ENCODE measurements around the gene PCA3. TPM values are rescaled to one million over a fixed set of nuclear protein-coding genes. Genes with fewer than 3 reads are reported as not detected.
A peak's percentile ranks its signal among the peaks of the same experiment; 100 is the strongest.

PCA3 gene
- polyA plus RNA-seq, 1 donor, result 0.97 TPM

DNA sequence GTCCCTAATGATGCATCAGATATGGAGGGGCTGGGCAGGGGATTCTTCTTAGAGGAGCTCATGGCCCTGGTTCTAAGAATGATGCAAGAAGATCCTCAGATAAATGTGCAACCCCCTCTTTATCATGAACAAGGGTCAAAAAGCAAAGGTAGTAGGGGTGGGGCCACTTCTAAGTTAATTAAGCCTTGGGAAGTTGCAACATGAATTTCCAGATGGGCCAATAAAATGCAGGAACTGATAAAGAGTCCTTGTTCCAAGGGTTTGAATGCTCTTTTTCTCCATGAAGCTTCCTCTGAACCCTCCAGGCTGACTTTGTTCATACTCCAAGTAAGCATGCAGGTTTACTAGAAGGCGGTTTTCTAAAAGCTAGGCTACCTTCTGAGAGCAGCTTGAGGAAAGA, 25.6 kb downstream of the PCA3 start:
- peak overlapping the region; percentile 80 for H3K27ac ChIP-seq (ENCODE audit: low read length)
- H3K36me3 ChIP-seq (ENCODE audit: control insufficient read depth, insufficient read depth, low read length), result no peaks in the 10 kb centered on the region
- no peaks in the 10 kb centered on the region for H3K9me3 ChIP-seq (ENCODE audit: control insufficient read depth, low read depth, low read length)
- WGBS (ENCODE audit: insufficient coverage, low lambda C conversion rate), result no CpG with 5 or more reads among the region's 1 CpG
- no peaks in the 10 kb centered on the region for H3K27me3 ChIP-seq (ENCODE audit: control insufficient read depth, insufficient read depth, low read length)
- DNase-seq, result peak; percentile 82 to 94
- no peak overlapping the region for H3K4me3 ChIP-seq (ENCODE audit: low read length)
- H3K4me1 ChIP-seq (ENCODE audit: control insufficient read depth, insufficient read depth, low read length), result peaks cover 32% of the 10 kb centered on the region

DNA sequence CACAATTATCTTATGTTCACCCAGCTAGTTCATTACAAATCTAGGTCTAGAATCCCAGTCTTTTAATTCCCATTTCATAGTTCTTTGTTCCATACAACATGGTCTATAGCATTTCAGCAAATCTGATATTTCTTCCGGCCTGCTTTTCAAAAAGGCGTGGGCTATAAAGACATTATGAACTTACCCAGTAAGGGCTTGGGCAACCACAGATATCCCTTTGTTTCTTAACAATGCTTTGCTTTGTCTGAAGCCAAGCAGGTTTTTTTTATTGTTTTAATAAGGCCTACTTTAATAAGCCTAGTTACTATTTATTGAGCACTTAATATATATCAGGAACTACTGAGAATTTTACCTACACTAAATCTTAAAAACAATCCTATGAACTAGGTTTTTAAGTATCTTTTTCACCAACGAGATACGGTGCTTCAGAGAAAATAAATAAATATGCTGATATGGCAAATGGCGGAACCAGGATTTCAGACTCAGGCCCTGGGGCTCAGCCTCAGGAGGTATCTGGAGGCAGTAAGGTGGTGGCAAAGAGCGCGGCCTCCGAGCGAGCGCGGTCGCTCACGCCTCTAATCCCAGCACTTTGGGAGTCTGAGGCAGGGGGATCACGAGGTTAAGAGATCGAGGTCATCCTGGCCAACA, 29.7 kb downstream of the PCA3 start:
- H3K9me3 ChIP-seq (ENCODE audit: control insufficient read depth, low read depth, low read length), result no peaks in the 10 kb centered on the region
- WGBS (ENCODE audit: insufficient coverage, low lambda C conversion rate), result 60% methylated on average over 1 of the region's 15 CpGs
- peaks cover 37% of the 10 kb centered on the region for H3K4me1 ChIP-seq (ENCODE audit: control insufficient read depth, insufficient read depth, low read length)
- H3K4me3 ChIP-seq (ENCODE audit: low read length), result no peak overlapping the region
- no peak for DNase-seq
- H3K36me3 ChIP-seq (ENCODE audit: control insufficient read depth, insufficient read depth, low read length), result no peaks in the 10 kb centered on the region
- no peak overlapping the region for H3K27ac ChIP-seq (ENCODE audit: low read length)
- H3K27me3 ChIP-seq (ENCODE audit: control insufficient read depth, insufficient read depth, low read length), result no peaks in the 10 kb centered on the region

DNA sequence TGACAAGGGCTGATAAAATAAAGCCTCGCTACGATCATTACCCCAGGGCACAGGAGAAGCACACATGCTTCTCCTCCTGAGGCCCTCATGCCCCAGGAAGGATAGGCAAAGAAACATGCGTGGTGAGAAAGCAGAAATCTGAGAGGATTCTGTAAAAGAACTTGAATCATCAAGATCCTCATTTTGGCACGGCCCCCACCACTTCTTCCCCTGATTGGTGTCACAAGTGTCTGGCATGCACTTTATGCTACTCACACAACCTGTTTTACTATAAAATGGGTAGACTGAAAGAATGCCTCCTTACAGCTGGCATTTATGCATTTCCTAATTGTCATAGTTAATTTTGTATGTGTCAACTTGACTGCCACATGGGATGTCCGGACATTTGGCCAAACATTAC, 32.1 kb downstream of the PCA3 start:
- DNase-seq, result no peak
- no peak overlapping the region for H3K4me3 ChIP-seq (ENCODE audit: low read length)
- WGBS (ENCODE audit: insufficient coverage, low lambda C conversion rate), result 20% methylated on average over 1 of the region's 5 CpGs
- H3K27ac ChIP-seq (ENCODE audit: low read length), result no peak overlapping the region
- no peaks in the 10 kb centered on the region for H3K27me3 ChIP-seq (ENCODE audit: control insufficient read depth, insufficient read depth, low read length)
- no peaks in the 10 kb centered on the region for H3K36me3 ChIP-seq (ENCODE audit: control insufficient read depth, insufficient read depth, low read length)
- H3K9me3 ChIP-seq (ENCODE audit: control insufficient read depth, low read depth, low read length), result no peaks in the 10 kb centered on the region
- peaks cover 24% of the 10 kb centered on the region for H3K4me1 ChIP-seq (ENCODE audit: control insufficient read depth, insufficient read depth, low read length)

DNA sequence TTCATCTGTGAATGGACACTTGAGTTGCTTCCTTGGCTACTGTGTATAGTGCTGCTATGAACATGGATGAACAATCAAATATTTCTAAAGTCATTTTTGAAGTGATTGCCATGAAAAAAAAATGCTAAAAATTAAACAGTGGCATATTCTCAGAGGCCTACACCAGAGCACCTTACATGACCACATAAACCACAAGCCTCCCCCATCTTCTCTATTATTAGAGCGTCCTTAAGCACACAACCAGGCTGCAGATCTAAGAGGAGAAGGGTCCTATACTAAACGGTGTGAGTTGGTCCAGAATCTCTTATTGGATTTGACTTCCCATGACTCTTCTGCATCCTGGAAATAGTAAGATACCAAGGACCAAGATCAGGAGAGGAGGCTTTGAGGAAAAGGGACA, 34.3 kb downstream of the PCA3 start:
- H3K27me3 ChIP-seq (ENCODE audit: control insufficient read depth, insufficient read depth, low read length), result no peaks in the 10 kb centered on the region
- H3K4me1 ChIP-seq (ENCODE audit: control insufficient read depth, insufficient read depth, low read length), result peaks cover 22% of the 10 kb centered on the region
- no peak for DNase-seq
- H3K9me3 ChIP-seq (ENCODE audit: control insufficient read depth, low read depth, low read length), result no peaks in the 10 kb centered on the region
- peak overlapping the region; percentile 32 for H3K27ac ChIP-seq (ENCODE audit: low read length)
- WGBS (ENCODE audit: insufficient coverage, low lambda C conversion rate), result no CpG with 5 or more reads among the region's 2 CpGs
- H3K36me3 ChIP-seq (ENCODE audit: control insufficient read depth, insufficient read depth, low read length), result no peaks in the 10 kb centered on the region
- no peak overlapping the region for H3K4me3 ChIP-seq (ENCODE audit: low read length)

DNA sequence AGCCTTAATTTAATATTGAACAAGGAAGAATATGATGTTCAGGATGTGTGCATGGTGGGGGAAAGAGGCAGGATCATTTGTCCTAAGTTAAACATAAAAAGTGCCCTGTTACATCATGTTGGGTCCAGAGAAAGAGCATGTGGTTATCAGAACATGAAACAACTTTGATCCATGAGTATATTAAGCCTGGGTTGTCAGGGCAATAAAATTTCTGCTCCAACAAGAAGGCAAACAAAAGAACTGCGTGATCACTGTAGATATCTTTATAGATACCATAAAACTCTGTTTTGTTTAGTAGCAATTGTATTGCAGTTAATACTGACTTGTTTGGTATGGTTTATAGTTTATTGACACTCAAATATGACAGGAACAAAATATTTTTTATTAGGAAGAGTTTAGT, 35.2 kb downstream of the PCA3 start:
- H3K27ac ChIP-seq (ENCODE audit: low read length), result no peak overlapping the region
- H3K9me3 ChIP-seq (ENCODE audit: control insufficient read depth, low read depth, low read length), result no peaks in the 10 kb centered on the region
- no peaks in the 10 kb centered on the region for H3K36me3 ChIP-seq (ENCODE audit: control insufficient read depth, insufficient read depth, low read length)
- peaks cover 28% of the 10 kb centered on the region for H3K4me1 ChIP-seq (ENCODE audit: control insufficient read depth, insufficient read depth, low read length)
- no peaks in the 10 kb centered on the region for H3K27me3 ChIP-seq (ENCODE audit: control insufficient read depth, insufficient read depth, low read length)
- DNase-seq, result peak; percentile 51 to 81
- WGBS (ENCODE audit: insufficient coverage, low lambda C conversion rate), result no CpG with 5 or more reads among the region's 1 CpG
- H3K4me3 ChIP-seq (ENCODE audit: low read length), result no peak overlapping the region

DNA sequence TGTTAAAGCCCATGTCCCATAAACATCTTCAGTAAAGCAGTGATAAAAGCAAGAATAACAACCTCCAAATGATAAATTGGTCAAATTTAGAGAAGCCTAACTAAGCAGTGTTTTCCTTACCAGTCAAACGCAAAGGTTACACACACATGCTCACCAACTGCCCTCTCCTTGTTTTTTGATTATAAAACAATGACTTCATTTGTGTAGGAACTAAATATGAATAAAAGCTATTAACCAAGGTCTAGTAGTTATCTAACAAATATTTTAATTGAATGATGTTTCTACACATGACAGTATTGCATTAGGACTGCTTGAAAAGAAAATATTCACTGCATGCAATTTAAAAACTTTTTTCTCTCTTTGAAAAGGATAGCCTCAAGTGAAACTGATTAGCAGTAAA, 36.7 kb downstream of the PCA3 start:
- H3K9me3 ChIP-seq (ENCODE audit: control insufficient read depth, low read depth, low read length), result no peaks in the 10 kb centered on the region
- no peak for DNase-seq
- 43% methylated on average over 1 of the region's 1 CpG for WGBS (ENCODE audit: insufficient coverage, low lambda C conversion rate)
- H3K27me3 ChIP-seq (ENCODE audit: control insufficient read depth, insufficient read depth, low read length), result no peaks in the 10 kb centered on the region
- no peaks in the 10 kb centered on the region for H3K36me3 ChIP-seq (ENCODE audit: control insufficient read depth, insufficient read depth, low read length)
- H3K4me3 ChIP-seq (ENCODE audit: low read length), result no peak overlapping the region
- H3K4me1 ChIP-seq (ENCODE audit: control insufficient read depth, insufficient read depth, low read length), result peaks cover 24% of the 10 kb centered on the region
- H3K27ac ChIP-seq (ENCODE audit: low read length), result no peak overlapping the region

DNA sequence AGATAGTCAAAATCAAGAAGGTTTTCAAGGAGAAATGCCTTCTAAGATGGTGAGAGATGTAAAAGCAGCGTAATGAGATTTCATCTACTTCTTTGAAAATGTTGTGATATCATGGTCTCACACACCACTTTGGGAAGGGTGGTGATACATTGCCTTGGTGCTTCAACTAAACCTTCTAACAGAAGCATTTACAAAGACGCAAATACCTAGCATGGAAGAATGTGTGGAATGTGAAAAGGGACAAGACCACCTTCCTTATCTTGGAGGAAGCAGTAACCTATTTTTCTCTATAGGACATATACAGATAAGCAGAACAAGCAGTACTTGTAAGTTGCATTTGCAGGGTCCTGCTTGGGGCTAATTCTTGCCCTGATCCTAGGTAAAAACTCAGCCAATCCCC, 38.8 kb downstream of the PCA3 start:
- no peak overlapping the region for H3K4me3 ChIP-seq (ENCODE audit: low read length)
- peaks cover 24% of the 10 kb centered on the region for H3K4me1 ChIP-seq (ENCODE audit: control insufficient read depth, insufficient read depth, low read length)
- no peaks in the 10 kb centered on the region for H3K27me3 ChIP-seq (ENCODE audit: control insufficient read depth, insufficient read depth, low read length)
- H3K27ac ChIP-seq (ENCODE audit: low read length), result no peak overlapping the region
- H3K36me3 ChIP-seq (ENCODE audit: control insufficient read depth, insufficient read depth, low read length), result no peaks in the 10 kb centered on the region
- DNase-seq, result no peak
- WGBS (ENCODE audit: insufficient coverage, low lambda C conversion rate), result no CpG with 5 or more reads among the region's 2 CpGs
- no peaks in the 10 kb centered on the region for H3K9me3 ChIP-seq (ENCODE audit: control insufficient read depth, low read depth, low read length)

DNA sequence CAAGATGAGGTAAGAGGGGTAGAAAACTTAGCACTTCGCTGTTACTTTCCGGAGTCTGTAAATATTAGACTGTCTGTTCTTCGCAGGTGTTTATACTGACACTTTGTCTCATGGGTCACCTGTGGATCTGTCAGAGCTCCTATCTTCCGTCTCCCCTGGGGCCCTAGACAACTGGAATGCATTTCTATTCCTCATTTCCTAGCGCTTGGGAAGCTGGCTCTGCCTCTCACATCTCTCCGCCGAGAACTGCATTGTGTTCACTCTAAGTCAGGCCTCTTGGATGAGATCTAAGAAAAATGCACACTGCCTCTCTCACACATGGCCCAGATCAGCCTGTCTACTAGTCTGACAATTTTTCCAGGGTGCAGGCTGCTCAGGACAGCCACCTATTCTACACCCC, 39.5 kb downstream of the PCA3 start:
- WGBS (ENCODE audit: insufficient coverage, low lambda C conversion rate), result no CpG with 5 or more reads among the region's 7 CpGs
- H3K4me3 ChIP-seq (ENCODE audit: low read length), result no peak overlapping the region
- DNase-seq, result no peak
- no peaks in the 10 kb centered on the region for H3K36me3 ChIP-seq (ENCODE audit: control insufficient read depth, insufficient read depth, low read length)
- H3K27me3 ChIP-seq (ENCODE audit: control insufficient read depth, insufficient read depth, low read length), result no peaks in the 10 kb centered on the region
- no peak overlapping the region for H3K27ac ChIP-seq (ENCODE audit: low read length)
- H3K9me3 ChIP-seq (ENCODE audit: control insufficient read depth, low read depth, low read length), result no peaks in the 10 kb centered on the region
- peaks cover 20% of the 10 kb centered on the region for H3K4me1 ChIP-seq (ENCODE audit: control insufficient read depth, insufficient read depth, low read length)

DNA sequence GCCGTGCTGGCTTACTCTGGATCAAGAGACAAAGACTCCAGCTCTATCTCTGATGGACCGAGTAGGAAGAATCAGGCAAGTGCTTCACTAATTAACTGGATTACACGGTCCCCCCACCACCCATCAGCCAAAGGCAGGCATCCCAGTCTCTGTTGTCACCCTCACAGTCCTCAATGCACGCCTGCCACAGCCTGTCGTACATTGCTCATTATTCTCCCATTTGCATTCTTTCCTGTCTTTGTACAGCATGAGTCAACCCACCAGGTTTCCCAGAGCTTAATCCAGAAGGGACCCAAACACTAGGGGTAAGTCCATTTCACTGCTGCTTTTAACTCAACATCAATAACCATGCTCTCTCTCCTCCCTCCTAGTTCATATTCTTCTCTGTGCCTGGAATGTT, 44.4 kb downstream of the PCA3 start:
- Histone ChIP-seq H3K4me1 (ENCODE audit: control insufficient read depth, insufficient read depth, low read length) (peaks cover 5% of the 10 kb centered on the region), H3K4me3 (ENCODE audit: low read length) (no peak overlapping the region), H3K9me3 (ENCODE audit: control insufficient read depth, low read depth, low read length) (no peaks in the 10 kb centered on the region), H3K27me3 (ENCODE audit: control insufficient read depth, insufficient read depth, low read length) (no peaks in the 10 kb centered on the region), H3K36me3 (ENCODE audit: control insufficient read depth, insufficient read depth, low read length) (no peaks in the 10 kb centered on the region), H3K27ac (ENCODE audit: low read length) (no peak overlapping the region)
- DNase-seq, result no peak
- WGBS (ENCODE audit: insufficient coverage, low lambda C conversion rate), result no CpG with 5 or more reads among the region's 5 CpGs

DNA sequence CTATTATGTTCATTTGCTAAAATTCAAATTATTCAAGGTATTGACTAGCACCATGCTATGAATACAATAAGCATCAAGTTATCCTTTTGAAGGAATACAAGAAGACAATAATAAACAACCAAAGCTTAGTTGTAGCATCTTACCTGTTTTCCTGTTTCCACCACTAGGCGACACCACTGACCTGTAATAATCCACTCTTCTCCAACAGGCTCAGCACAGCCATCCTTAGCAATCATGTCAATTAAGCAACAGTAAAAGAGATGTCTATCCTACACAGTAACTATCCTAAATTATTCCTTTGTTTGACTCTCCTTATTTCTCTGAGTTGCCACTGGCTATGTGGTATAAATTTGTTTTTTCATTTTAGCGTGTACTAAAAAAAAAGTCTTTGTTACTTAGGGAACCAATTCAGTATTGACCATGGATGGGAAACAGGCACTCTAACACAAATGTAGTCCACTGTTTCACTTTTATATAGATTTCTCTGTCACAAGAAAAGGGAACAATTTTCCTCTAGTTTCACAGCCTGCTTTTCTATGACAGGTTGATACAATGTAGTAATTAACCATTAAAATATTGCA, 46.2 kb downstream of the PCA3 start:
- Histone ChIP-seq H3K4me3 (ENCODE audit: low read length) (no peak overlapping the region), H3K27ac (ENCODE audit: low read length) (no peak overlapping the region), H3K9me3 (ENCODE audit: control insufficient read depth, low read depth, low read length) (no peaks in the 10 kb centered on the region), H3K27me3 (ENCODE audit: control insufficient read depth, insufficient read depth, low read length) (no peaks in the 10 kb centered on the region), H3K4me1 (ENCODE audit: control insufficient read depth, insufficient read depth, low read length) (no peaks in the 10 kb centered on the region), H3K36me3 (ENCODE audit: control insufficient read depth, insufficient read depth, low read length) (no peaks in the 10 kb centered on the region)
- 57% methylated on average over 1 of the region's 2 CpGs for WGBS (ENCODE audit: insufficient coverage, low lambda C conversion rate)
- DNase-seq, result peak; percentile 40 to 44

DNA sequence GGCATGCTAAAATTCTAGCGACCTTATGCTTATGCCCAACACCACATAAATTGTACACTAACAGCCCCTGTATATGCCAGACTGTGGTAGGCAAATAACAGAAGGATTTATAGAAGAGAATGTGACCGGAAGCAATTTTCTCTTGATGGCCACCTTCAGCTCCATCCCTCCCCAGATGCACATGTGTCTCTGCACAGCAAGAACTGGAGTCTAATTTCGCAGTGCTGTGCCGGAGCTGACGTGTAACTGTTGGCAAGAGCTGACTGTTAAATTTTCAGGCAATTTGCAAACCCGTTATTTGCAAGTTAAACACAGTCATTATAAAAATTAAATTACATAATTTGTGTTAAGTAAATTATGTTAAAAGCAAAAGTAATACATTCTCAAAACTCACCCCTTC, 48.4 kb downstream of the PCA3 start:
- no peak overlapping the region for H3K4me3 ChIP-seq (ENCODE audit: low read length)
- DNase-seq, result no peak
- no peaks in the 10 kb centered on the region for H3K4me1 ChIP-seq (ENCODE audit: control insufficient read depth, insufficient read depth, low read length)
- no peaks in the 10 kb centered on the region for H3K9me3 ChIP-seq (ENCODE audit: control insufficient read depth, low read depth, low read length)
- H3K27me3 ChIP-seq (ENCODE audit: control insufficient read depth, insufficient read depth, low read length), result no peaks in the 10 kb centered on the region
- H3K36me3 ChIP-seq (ENCODE audit: control insufficient read depth, insufficient read depth, low read length), result no peaks in the 10 kb centered on the region
- no peak overlapping the region for H3K27ac ChIP-seq (ENCODE audit: low read length)
- no CpG with 5 or more reads among the region's 6 CpGs for WGBS (ENCODE audit: insufficient coverage, low lambda C conversion rate)
